Measurements from ENCODE around the gene CHST9.

DNA sequence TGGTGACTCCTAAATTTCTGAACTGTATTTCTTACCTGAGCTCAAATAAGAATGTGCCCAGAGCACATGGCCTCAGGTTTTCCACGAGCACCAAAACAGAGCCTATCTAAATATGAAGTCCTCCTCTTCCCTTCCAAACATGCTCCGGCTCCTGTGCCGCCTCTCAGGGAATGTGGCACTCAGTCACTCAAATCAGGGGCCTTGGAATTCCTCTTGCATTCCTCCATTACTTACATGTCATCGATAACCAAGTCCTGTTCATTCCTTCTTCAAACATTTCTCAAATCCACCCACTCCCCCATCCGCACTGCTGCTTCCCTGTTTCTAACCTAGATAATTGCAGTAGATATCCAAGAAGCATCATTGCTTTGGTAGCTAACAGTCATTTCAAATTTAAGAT is 151.4 kb downstream of the CHST9 start:
- TF ChIP-seq BHLHE40 (IDR thresholded peaks at IDR 0.05; ENCODE audit: borderline replicate concordance) (no peak), ELF4 (IDR thresholded peaks at IDR 0.05) (no peak), TARDBP (IDR thresholded peaks at IDR 0.05) (no peak), PKNOX1 (IDR thresholded peaks at IDR 0.05) (no peak), FOXA1 (IDR thresholded peaks at IDR 0.05) (no peak), L3MBTL2 (conservative IDR thresholded peaks at IDR 0.05) (no peak), SP1 (IDR thresholded peaks at IDR 0.05) (no peak), ARNT (IDR thresholded peaks at IDR 0.05) (no peak), FOXK2 (IDR thresholded peaks at IDR 0.05) (no peak)

Data from HEK293T (cell line).